GM18508 (cell line): Measurements from ENCODE around the gene DYRK3.
"Not testable (repeated sequence)": the region's sequence is repeated elsewhere in the genome, so short reads cannot be mapped to it uniquely, and the experiment has no call there.

Experiments used
- ATAC-seq: cut with Tn5 transposase; IDR thresholded peaks from one replicate; pipeline ENCODE4 v1.9.1; 2021; ENCODE audit warnings: moderate number of reproducible peaks; ENCODE audit not compliant: insufficient read depth, unreplicated experiment

Gene DYRK3

GRCh38 chr1:206635080-206635977, at the start of gene DYRK3:
TSS of gene DYRK3 (plus strand) at chr1:206635536. CDS start at chr1:206635704, 168 bp downstream.
- no peak for ATAC-seq

DNA sequence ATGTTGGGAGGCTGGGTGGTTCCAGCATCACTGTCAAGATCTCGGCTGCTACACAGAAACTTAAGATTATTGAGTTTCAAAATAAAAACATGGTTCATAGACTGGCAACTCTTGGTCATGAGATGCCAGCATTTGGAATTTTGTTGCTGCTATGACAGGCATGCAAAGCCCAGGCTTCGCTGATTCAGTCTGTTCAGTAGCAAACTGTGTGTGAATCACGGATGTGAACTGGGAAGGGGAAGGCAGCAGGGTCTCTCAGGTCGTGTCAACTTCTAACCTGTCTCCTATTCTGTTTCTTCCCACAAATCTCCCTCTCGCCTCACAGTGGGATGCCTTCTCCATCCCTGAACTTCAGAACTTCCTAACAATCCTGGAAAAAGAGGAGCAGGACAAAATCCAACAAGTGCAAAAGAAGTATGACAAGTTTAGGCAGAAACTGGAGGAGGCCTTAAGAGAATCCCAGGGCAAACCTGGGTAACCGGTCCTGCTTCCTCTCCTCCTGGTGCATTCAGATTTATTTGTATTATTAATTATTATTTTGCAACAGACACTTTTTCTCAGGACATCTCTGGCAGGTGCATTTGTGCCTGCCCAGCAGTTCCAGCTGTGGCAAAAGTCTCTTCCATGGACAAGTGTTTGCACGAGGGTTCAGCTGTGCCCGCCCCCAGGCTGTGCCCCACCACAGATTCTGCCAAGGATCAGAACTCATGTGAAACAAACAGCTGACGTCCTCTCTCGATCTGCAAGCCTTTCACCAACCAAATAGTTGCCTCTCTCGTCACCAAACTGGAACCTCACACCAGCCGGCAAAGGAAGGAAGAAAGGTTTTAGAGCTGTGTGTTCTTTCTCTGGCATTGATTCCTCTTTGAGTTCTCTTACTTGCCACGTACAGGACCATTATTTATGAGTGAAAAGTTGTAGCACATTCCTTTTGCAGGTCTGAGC, 48.6 kb upstream of the DYRK3 start:
- no peak for ATAC-seq

DNA sequence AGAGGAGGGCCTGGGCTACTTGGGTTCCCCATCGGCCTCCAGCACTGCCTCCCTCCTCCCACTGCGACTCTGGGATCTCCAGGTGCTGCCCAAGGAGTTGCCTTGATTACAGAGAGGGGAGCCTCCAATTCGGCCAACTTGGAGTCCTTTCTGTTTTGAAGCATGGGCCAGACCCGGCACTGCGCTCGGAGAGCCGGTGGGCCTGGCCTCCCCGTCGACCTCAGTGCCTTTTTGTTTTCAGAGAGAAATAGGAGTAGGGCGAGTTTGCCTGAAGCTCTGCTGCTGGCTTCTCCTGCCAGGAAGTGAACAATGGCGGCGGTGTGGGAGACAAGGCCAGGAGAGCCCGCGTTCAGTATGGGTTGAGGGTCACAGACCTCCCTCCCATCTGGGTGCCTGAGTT, 47.4 kb upstream of the DYRK3 start:
- ATAC-seq = no peak

DNA sequence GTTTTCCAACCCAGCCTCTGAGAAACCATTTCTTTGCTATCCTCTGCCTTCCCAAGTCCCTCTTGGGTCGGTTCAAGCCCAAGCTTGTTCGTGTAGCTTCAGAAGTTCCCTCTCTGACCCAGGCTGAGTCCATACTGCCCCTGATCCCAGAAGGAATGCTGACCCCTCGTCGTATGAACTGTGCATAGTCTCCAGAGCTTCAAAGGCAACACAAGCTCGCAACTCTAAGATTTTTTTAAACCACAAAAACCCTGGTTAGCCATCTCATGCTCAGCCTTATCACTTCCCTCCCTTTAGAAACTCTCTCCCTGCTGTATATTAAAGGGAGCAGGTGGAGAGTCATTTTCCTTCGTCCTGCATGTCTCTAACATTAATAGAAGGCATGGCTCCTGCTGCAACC, 46.8 kb upstream of the DYRK3 start:
- ATAC-seq = no peak

- no peak for ATAC-seq
Measured at GRCh38 chr1:206589206-206589605, 46.1 kb upstream of the DYRK3 start.

DNA sequence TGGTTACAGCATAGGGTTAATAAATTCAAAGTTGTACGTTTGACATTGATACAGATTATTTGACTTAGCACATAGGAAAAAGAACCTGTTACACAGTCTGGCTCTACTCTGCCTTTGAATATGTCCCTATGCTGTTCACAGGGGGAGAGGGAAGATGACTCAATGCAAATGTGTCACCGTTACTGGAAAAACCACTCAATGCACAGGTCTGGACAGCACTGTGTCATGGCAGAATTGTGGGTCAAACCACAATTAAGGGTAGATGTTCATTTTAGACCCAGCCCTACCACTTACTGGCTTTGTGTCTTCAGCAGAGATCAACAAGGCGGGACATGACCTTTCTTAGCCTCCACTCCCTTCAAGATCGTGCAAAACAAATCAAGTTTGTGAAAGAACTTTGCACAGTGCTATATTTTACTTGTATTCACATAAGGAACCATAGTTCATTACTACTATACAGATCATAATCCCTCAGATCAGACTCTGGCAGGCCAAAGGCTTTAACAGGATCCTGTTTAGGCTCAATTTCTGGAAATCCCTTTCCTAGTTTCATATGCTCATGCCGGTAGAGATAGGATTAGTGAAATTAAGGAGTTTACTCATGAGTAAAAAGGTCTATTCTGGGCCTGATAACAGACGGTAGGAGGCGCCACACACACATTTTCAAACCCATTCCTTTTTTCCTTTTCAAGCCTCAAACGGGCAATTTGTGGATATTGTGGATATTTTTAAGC, 45.1 kb upstream of the DYRK3 start:
- no peak for ATAC-seq

- ATAC-seq = no peak
Measured at GRCh38 chr1:206591226-206591625, 44.1 kb upstream of the DYRK3 start.

GRCh38 chr1:206591696-206592095, 43.6 kb upstream of the DYRK3 start:
- no peak for ATAC-seq

DNA sequence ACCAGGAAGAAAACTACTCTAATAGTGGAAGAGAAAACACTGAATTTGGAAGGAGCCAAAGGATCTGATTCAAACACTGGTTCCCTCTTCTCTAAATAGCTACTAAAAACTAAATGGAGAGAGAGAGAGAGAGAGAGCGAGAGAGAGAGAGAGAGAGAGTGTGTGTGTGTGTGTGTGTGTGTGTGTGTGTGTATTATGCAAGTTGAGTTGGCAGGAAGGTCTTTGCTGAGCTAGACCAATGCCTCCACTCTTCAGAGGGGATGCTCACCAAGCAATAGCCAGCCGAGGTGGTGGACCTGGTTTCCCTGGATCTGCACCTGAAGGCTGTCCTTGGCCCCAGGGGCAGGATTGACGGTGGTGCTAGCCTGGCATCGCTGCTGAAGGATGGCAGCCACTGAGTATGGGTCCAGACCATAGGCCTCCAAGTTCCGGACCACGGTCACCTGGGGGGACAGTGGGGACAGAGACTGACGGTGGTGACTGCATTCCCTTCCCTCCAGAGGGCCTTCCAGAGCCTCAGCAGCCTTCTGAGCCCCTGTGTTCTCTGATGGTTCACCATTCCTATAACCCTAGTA, 41.9 kb upstream of the DYRK3 start:
- no peak for ATAC-seq

DNA sequence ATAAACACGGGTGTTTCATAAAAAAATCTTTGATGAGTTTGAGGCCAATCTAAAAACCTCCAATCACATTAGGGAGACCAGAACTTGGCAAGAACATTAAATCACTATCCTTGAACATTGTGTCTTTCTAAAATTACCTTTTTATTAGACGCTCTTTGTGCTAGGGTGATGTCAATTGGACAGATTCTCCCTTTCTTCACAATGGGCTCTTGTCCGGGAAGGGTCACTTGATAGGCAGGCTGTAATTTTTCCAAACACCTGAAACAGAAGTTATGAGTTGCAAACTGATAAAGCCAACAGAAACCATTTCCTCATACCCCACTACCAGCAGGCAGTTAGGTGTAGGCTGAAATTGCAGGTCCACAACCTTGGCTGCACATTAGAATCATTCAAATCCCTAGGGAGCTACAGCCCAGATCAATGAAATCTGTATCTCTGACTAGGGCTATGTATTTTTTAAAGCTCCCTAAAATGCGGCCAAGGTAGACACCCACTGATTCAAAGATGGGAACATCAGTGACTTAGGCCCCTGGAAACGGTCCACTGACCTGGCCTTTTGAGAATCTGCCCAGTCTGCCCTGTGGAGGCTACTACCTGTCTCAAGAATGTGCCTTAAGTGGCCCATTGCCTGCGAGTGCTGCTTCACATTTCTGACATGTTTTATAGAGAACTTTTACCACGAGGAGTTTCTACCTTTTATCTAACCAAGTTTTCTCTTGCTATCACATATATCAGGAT, 39.6 kb upstream of the DYRK3 start:
- no peak for ATAC-seq

- ATAC-seq = no peak
Measured at GRCh38 chr1:206596319-206596666, 39.0 kb upstream of the DYRK3 start.

GRCh38 chr1:206600527-206600926, 34.8 kb upstream of the DYRK3 start:
- no peak for ATAC-seq

DNA sequence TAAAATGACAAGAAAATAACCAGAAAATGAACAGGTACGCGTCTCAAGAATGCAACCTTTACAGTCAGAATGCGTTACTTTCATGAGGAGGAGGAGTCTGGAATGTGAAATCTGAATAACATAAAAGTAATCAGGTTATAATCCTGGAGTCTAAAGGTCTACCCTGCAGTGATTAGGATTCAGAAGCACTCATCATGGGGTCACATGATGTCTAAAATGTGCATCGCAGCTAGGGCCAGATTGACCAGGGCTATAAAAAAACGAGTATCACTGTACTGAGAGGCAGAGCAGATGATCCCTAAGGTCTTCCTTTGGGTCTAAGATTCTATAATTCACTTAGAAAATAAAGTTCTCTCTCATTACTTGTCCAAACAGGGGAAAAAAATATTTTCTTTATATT, 30.5 kb upstream of the DYRK3 start:
- no peak for ATAC-seq

- ATAC-seq = no peak
Measured at GRCh38 chr1:206606867-206607266, 28.5 kb upstream of the DYRK3 start.

- ATAC-seq = no peak
Measured at GRCh38 chr1:206608108-206608698, 27.1 kb upstream of the DYRK3 start.

DNA sequence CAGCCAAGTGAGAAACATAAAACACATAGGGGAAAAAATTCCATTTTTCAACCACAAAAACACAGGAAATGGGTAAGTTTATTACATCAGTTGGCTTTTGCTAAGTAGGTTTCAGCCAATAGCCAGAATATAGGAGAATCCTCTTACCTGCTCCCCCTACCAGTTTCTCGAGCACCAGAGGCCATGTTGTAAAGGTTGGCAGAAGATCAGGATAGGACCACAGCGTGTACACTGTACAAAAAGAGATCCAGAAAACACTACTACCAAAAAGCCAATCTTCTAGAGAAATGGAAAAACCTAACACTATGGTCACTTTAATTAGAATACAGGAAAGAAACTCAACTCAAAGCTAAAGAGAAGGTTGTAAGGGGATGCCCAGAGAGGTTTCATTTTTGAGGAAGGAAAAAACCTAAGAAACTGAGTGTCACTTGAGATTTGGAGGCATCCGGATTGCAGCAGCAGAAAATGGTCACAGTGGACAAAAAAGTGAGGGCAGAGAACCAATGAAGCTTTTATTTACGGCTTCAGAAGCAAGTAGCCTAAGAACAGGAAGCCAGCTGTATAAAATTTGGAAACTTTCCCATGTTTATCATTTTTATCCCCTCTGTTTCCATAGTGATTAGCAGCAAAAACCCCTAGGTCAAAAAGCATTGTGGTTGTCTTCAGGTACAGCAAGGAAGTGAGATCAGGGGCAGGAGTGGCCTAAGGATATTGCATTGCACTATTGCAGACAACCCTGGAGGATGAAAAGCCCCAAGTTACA, 25.9 kb upstream of the DYRK3 start:
- no peak for ATAC-seq

DNA sequence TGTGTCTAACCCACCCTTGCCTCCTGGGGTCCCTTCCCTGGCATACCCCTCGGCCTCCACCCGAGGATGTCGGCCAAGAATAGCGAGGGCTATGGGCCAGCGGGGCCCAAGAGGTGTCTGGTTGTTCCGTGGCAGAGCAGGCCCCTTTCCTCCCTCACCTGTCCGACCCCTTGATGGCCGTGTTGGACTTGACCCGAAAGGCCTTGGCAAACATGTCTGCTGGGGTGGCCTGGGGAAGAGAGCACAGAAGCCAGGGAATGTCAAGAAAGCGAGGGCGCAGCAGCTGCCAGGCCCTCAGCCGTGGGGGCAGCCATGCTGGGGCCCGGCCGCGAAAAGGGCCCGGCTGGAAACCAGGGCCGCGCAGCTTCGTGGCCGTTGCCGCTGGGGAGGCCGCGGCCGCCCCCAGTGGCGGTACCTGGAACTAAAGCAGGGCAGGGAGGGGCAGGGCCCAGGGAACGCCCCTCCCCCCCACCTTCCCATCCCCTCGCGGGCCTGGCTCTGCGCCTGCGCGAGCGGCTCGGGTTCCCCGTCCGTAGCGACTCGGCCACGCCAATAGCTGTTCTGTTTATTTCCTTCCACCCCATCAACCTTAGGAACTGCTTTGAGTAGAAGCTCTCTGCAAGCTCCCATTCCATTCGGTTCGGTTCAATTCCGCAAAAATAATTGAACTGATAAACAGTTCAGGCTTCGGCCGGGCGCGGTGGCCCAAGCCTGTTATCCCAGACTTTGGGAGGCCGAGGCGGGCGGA, 23.0 kb upstream of the DYRK3 start, which contains the start of gene EIF2D:
Gene EIF2D (minus strand): TSS at position 337 of the 748 bp plus-strand sequence. CDS start 123 bp downstream, at position 214.
- no peak for ATAC-seq

GRCh38 chr1:206626396-206626795, 8.9 kb upstream of the DYRK3 start:
- ATAC-seq = not testable (repeated sequence)
